ENCODE measurements around the gene AUTS2. TPM values are rescaled to one million over a fixed set of nuclear protein-coding genes. Genes with fewer than 3 reads are reported as not detected.

AUTS2 gene
- total and polyA plus RNA-seq, 2 experiments from 2014 or later, result 32.0 to 91.0 TPM

DNA sequence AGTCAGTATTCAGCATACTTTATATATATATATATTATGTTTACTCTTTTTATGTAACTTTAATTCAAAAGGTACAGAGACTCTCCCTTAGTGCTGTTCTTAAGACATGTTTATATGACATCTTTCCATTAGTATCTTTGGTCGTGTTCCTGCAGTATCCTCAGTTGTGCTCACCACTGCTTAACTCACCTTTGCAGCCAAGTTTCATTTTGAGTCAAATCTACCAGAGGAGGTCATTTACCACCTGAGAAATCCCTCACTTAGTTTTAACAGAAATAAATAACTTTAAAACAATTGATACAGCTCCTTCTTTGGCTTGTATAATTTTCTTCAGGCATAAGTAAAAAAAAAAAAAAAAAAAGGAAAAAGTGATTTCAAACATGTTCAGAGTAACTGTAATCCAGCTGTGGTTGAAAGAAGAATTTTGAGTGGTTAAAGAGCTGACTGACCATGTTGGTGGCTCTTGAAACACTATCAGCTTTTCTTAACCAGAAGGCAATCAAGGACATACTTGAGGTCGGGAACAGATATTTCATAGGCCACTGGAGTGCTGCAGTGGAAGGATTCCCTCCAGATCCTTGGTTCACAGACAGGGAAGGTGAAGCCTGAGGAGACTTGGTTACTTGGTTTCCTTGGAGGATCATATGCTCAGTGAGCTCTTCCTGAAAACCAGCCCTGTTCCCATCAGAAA is 116.8 kb downstream of the AUTS2 start:
- no peak for TF ChIP-seq POLR2AphosphoS5 (IDR thresholded peaks at IDR 0.05; ENCODE audit: low read depth)
- TF ChIP-seq, protein P1, sequence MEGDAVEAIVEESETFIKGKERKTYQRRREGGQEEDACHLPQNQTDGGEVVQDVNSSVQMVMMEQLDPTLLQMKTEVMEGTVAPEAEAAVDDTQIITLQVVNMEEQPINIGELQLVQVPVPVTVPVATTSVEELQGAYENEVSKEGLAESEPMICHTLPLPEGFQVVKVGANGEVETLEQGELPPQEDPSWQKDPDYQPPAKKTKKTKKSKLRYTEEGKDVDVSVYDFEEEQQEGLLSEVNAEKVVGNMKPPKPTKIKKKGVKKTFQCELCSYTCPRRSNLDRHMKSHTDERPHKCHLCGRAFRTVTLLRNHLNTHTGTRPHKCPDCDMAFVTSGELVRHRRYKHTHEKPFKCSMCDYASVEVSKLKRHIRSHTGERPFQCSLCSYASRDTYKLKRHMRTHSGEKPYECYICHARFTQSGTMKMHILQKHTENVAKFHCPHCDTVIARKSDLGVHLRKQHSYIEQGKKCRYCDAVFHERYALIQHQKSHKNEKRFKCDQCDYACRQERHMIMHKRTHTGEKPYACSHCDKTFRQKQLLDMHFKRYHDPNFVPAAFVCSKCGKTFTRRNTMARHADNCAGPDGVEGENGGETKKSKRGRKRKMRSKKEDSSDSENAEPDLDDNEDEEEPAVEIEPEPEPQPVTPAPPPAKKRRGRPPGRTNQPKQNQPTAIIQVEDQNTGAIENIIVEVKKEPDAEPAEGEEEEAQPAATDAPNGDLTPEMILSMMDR (conservative IDR thresholded peaks at IDR 0.05; ENCODE audit: low read depth in 2 of 2), result no peak
- no peak for TF ChIP-seq CREB1 (CRISPR knock-in tag; IDR thresholded peaks at IDR 0.05; ENCODE audit: low read depth)
- no peak for TF ChIP-seq EZH2 (IDR thresholded peaks at IDR 0.05; ENCODE audit: low read depth, unreplicated experiment)
- TF ChIP-seq, protein P2, sequence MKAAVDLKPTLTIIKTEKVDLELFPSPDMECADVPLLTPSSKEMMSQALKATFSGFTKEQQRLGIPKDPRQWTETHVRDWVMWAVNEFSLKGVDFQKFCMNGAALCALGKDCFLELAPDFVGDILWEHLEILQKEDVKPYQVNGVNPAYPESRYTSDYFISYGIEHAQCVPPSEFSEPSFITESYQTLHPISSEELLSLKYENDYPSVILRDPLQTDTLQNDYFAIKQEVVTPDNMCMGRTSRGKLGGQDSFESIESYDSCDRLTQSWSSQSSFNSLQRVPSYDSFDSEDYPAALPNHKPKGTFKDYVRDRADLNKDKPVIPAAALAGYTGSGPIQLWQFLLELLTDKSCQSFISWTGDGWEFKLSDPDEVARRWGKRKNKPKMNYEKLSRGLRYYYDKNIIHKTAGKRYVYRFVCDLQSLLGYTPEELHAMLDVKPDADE (IDR thresholded peaks at IDR 0.05), result no peak
- no peak for TF ChIP-seq EZH2phosphoT487 (IDR thresholded peaks at IDR 0.05; ENCODE audit: unreplicated experiment)
- TF ChIP-seq STAT1 (IDR thresholded peaks at IDR 0.05; ENCODE audit: unreplicated experiment), result no peak
- no peaks in the 10 kb centered on the region for H3K79me2 ChIP-seq (replicated peaks; ENCODE audit: insufficient read depth)

DNA sequence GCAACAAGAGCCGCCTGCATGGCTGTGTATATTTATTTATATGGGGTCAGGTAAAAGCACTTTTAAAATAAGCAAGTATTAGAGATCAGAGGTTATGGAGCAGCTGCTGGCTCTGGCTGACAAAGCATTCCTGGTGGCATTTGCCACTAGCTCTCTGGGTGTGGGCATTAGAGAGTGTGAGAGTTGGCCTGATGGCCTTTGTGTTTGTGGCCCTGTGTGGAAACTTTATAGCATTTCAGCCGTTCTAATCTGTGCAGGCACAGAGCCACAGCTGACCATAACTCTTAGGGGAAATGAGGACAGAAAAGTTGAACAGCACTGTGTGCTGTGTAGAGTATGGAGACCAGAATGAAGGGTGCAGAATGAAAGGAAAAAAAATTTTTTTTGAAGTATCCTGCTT is 118.9 kb downstream of the AUTS2 start:
- Mint-ChIP-seq H3K4me1 (peaks cover 1% of the 10 kb centered on the region; the same call in 1 of the 3 replicates), H3K4me3 (no peak overlapping the region), H3K9me3 (no peaks in the 10 kb centered on the region), H3K27me3 (ENCODE audit: insufficient read depth, low read depth, poor library complexity) (no peaks in the 10 kb centered on the region), H3K36me3 (ENCODE audit: low read depth) (no peaks in the 10 kb centered on the region), H3K27ac (no peak overlapping the region)
- Histone ChIP-seq H3K4me3 (no peak overlapping the region), H3K27me3 (ENCODE audit: insufficient read depth) (no peaks in the 10 kb centered on the region), H3K79me2 (replicated peaks; ENCODE audit: insufficient read depth) (no peaks in the 10 kb centered on the region), H3F3A (replicated peaks; ENCODE audit: low read depth) (no peaks in the 10 kb centered on the region), H4K20me1 (replicated peaks; ENCODE audit: insufficient read depth) (no peaks in the 10 kb centered on the region), H3K4me1 (ENCODE audit: insufficient read depth) (no peaks in the 10 kb centered on the region), H3K4me2 (no peak overlapping the region), H3K36me3 (ENCODE audit: insufficient read depth) (no peaks in the 10 kb centered on the region), H3K9me2 (ENCODE audit: insufficient read depth) (no peaks in the 10 kb centered on the region), H3K27ac (ENCODE audit: low read depth) (no peak overlapping the region), H2AFZ (no peak overlapping the region)
- no peak for ATAC-seq
- no peak for DNase-seq (ENCODE audit: low spot score)
- TF ChIP-seq STAT1 (IDR thresholded peaks at IDR 0.05; ENCODE audit: unreplicated experiment), result no peak
- TF ChIP-seq, protein P2 (IDR thresholded peaks at IDR 0.05), result no peak

More for the DNA sequence above, 116.8 kb downstream of the AUTS2 start:
- no peaks in the 10 kb centered on the region for H3K9me3 Mint-ChIP-seq
- no peak for DNase-seq (ENCODE audit: low spot score)
- Histone ChIP-seq H3F3A (replicated peaks; ENCODE audit: low read depth) (no peaks in the 10 kb centered on the region), H3K36me3 (ENCODE audit: insufficient read depth) (no peaks in the 10 kb centered on the region), H3K27me3 (ENCODE audit: insufficient read depth) (no peaks in the 10 kb centered on the region), H3K4me1 (ENCODE audit: insufficient read depth) (peaks cover 20% of the 10 kb centered on the region), H4K20me1 (replicated peaks; ENCODE audit: insufficient read depth) (no peaks in the 10 kb centered on the region), H3K4me2 (no peak overlapping the region), H3K27ac (ENCODE audit: low read depth) (no peak overlapping the region), H3K4me3 (no peak overlapping the region), H3K9me2 (ENCODE audit: insufficient read depth) (no peaks in the 10 kb centered on the region), H2AFZ (no peak overlapping the region)
- H3K27me3 Mint-ChIP-seq (ENCODE audit: insufficient read depth, low read depth, poor library complexity), result no peaks in the 10 kb centered on the region
- H3K4me1 Mint-ChIP-seq, result peaks cover 20% of the 10 kb centered on the region
- ATAC-seq, result no peak
- H3K36me3 Mint-ChIP-seq (ENCODE audit: low read depth), result no peaks in the 10 kb centered on the region
- no peak overlapping the region for H3K4me3 Mint-ChIP-seq
- H3K27ac Mint-ChIP-seq, result no peak overlapping the region

Data from GM23338 (cell line).